Panc1 (cell line): ENCODE measurements around the gene NIFK. TPM values are rescaled to one million over a fixed set of nuclear protein-coding genes. Genes with fewer than 3 reads are reported as not detected.

ENCODE experiments used
- ATAC-seq: fragments of 200-7000 bp; cut with Tn5 transposase; 2 replicates; pipeline ENCODE4 v1.9.1; 2020; ENCODE audit warnings: mild to moderate bottlenecking, moderate library complexity
- BruUV-seq: library from RNA; stranded (reverse); fragments of 400-500 nt; replicated peaks from 2 replicates; lab custom pipeline; 2021; lab: Mats Ljungman, UMichigan
- CTCF ChIA-PET: fragments of 300-600 bp; sonication (Branson Sonifier 250); formaldehyde crosslinking; loops from one replicate; lab custom pipeline; 2022; ENCODE audit warnings: antibody characterized with exemption; lab: Charles Lee
- POLR2A ChIA-PET: fragments of 300-600 bp; sonication (Branson Sonifier 250); formaldehyde crosslinking; loops from one replicate; lab custom pipeline; 2022; ENCODE audit warnings: antibody characterized with exemption; lab: Charles Lee
- DNase-seq: peaks from one replicate; pipeline ENCODE4 v3.0.0-alpha.2; 2010; ENCODE audit warnings: low read depth, low spot score
- H3K27ac ChIP-seq: 2 replicates; pipeline ENCODE4 v1.5.1; 2011; ENCODE audit warnings: mild to moderate bottlenecking, low read length, inconsistent platforms
- H3K27me3 ChIP-seq: fragments of 200-500 bp; sonication (Bioruptor generic); 2 replicates; pipeline ENCODE4 v1.6.0; 2014; ENCODE audit warnings: low read length, inconsistent platforms; ENCODE audit not compliant: control insufficient read depth, insufficient read depth
- H3K36me3 ChIP-seq: fragments of 200-500 bp; sonication (Bioruptor generic); 2 replicates; pipeline ENCODE4 v1.5.1; 2014; ENCODE audit warnings: inconsistent platforms, mild to moderate bottlenecking, low read length, moderate library complexity; ENCODE audit not compliant: control insufficient read depth, insufficient read depth
- H3K4me1 ChIP-seq: 2 replicates; pipeline ENCODE4 v1.5.1; 2011; ENCODE audit warnings: inconsistent platforms, mild to moderate bottlenecking, low read length, moderate library complexity; ENCODE audit not compliant: control insufficient read depth, insufficient read depth
- H3K4me3 ChIP-seq, 2 experiments: 2 replicates each; pipeline ENCODE4 v1.5.1; 2011 to 2012; ENCODE audit warnings: low read depth in 2 of 2, low read length in 2 of 2, mild to moderate bottlenecking in 2 of 2, inconsistent platforms in 1 of 2, moderate library complexity in 1 of 2
- H3K9me3 ChIP-seq: fragments of 200-500 bp; sonication (Bioruptor generic); 2 replicates; pipeline ENCODE4 v1.5.1; 2014; ENCODE audit warnings: low read depth, mild to moderate bottlenecking, inconsistent platforms, low read length, moderate library complexity; ENCODE audit not compliant: control insufficient read depth, insufficient read depth
- POLR2AphosphoS5 ChIP-seq: IDR thresholded peaks from 2 replicates; pipeline ENCODE4 v1.6.1; 2012; ENCODE audit warnings: mild to moderate bottlenecking, low read depth, low read length, moderate library complexity
- SIN3A ChIP-seq: IDR thresholded peaks from 2 replicates; pipeline ENCODE4 v1.6.1; 2012; ENCODE audit warnings: low read depth, mild to moderate bottlenecking, low read length, moderate library complexity, borderline replicate concordance; ENCODE audit not compliant: insufficient read depth
- TCF7L2 ChIP-seq: IDR thresholded peaks from 2 replicates; pipeline ENCODE4 v1.6.1; 2011; ENCODE audit warnings: mild to moderate bottlenecking, low read depth, low read length, inconsistent platforms
- in situ Hi-C: cut with HindIII; loops from 2 replicates; pipeline ENCODE4 v1.10.0; 2016; ENCODE audit warnings: low sequenced_read_pairs, low pct_unique_long_range_greater_than_20kb
- intact Hi-C: fragments of 100-400 bp; cut with micrococcal nuclease; formaldehyde crosslinking; loops from one replicate; pipeline ENCODE4 v1.10.0; 2022; ENCODE audit not compliant: unreplicated experiment
- total RNA-seq: library from RNA; stranded (reverse); gene quantifications from one replicate; pipeline ENCODE4 v1.2.1, GENCODE V29; 2021; ENCODE audit not compliant: unreplicated experiment
- TF ChIP-seq, protein P1 (sequence below): fragments of 450-650 bp; IDR thresholded peaks from 2 replicates; pipeline ENCODE4 v1.5.1; 2017; ENCODE audit warnings: mild to moderate bottlenecking
- TF ChIP-seq, protein P2 (sequence below), 2 experiments: IDR thresholded peaks; 2 replicates each; pipeline ENCODE4 v1.6.1; 2011 to 2012; ENCODE audit warnings: low read depth in 2 of 2, control low read depth in 1 of 2, low read length in 1 of 2, mild to moderate bottlenecking in 1 of 2, moderate library complexity in 1 of 2; ENCODE audit not compliant: insufficient read depth in 1 of 2

The NIFK gene
- total RNA-seq, 1 experiment from 2014 or later = 84.5 TPM

DNA sequence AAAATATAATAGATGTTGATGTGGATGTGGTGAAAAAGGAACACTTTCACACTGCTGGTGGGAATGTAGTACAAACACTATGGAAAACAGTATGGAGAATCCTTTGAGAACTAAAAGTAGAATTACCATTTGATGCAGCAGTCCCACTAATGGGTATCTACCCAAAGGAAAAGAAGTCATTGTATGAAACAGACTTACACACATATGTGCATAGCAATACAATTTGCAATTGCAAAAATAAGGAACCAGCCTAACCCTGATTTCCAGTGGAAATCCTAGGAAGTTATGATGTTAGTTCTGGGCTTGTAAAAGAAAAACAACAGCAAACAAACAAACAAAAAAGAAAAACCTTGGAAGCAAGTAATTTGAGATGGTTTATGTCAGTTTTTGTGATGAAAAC, 58.8 kb downstream of the NIFK start:
- Histone ChIP-seq H3K4me1 (no peaks in the 10 kb centered on the region), H3K4me3 (no peak overlapping the region), H3K9me3 (peaks cover 10% of the 10 kb centered on the region), H3K36me3 (no peaks in the 10 kb centered on the region), H3K27me3 (no peaks in the 10 kb centered on the region), H3K27ac (no peak overlapping the region)
- no peak for DNase-seq
- in situ Hi-C loops = no loop called here
- TF ChIP-seq, protein P1, sequence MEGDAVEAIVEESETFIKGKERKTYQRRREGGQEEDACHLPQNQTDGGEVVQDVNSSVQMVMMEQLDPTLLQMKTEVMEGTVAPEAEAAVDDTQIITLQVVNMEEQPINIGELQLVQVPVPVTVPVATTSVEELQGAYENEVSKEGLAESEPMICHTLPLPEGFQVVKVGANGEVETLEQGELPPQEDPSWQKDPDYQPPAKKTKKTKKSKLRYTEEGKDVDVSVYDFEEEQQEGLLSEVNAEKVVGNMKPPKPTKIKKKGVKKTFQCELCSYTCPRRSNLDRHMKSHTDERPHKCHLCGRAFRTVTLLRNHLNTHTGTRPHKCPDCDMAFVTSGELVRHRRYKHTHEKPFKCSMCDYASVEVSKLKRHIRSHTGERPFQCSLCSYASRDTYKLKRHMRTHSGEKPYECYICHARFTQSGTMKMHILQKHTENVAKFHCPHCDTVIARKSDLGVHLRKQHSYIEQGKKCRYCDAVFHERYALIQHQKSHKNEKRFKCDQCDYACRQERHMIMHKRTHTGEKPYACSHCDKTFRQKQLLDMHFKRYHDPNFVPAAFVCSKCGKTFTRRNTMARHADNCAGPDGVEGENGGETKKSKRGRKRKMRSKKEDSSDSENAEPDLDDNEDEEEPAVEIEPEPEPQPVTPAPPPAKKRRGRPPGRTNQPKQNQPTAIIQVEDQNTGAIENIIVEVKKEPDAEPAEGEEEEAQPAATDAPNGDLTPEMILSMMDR = no peak
- TF ChIP-seq POLR2AphosphoS5 = no peak
- TF ChIP-seq, protein P2, sequence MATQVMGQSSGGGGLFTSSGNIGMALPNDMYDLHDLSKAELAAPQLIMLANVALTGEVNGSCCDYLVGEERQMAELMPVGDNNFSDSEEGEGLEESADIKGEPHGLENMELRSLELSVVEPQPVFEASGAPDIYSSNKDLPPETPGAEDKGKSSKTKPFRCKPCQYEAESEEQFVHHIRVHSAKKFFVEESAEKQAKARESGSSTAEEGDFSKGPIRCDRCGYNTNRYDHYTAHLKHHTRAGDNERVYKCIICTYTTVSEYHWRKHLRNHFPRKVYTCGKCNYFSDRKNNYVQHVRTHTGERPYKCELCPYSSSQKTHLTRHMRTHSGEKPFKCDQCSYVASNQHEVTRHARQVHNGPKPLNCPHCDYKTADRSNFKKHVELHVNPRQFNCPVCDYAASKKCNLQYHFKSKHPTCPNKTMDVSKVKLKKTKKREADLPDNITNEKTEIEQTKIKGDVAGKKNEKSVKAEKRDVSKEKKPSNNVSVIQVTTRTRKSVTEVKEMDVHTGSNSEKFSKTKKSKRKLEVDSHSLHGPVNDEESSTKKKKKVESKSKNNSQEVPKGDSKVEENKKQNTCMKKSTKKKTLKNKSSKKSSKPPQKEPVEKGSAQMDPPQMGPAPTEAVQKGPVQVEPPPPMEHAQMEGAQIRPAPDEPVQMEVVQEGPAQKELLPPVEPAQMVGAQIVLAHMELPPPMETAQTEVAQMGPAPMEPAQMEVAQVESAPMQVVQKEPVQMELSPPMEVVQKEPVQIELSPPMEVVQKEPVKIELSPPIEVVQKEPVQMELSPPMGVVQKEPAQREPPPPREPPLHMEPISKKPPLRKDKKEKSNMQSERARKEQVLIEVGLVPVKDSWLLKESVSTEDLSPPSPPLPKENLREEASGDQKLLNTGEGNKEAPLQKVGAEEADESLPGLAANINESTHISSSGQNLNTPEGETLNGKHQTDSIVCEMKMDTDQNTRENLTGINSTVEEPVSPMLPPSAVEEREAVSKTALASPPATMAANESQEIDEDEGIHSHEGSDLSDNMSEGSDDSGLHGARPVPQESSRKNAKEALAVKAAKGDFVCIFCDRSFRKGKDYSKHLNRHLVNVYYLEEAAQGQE (IDR thresholded peaks at IDR 0.05; ENCODE audit: insufficient read depth in 1 of 2, low read depth in 2 of 2, low read length in 1 of 2) = no peak
- TF ChIP-seq SIN3A = no peak
- TF ChIP-seq TCF7L2 = no peak
- ChIA-PET POLR2A (interaction anchor here (0.7 kb wide), 1 partner anchor 47 kb away, joined by 3 read pairs; no protein-coding TSS in a partner anchor), CTCF (no interaction called here)
- intact Hi-C loops = no loop called here
- no TSS peak for BruUV-seq
- no peak for ATAC-seq

Other genes with a start within 250 kb of the NIFK start
- not detected for gene RNU4ATAC, start 206.0 kb downstream of the NIFK start, total RNA-seq
- gene CLASP1, start 87.4 kb downstream of the NIFK start, total RNA-seq = 49.2 TPM
- gene TSN, start 18.8 kb upstream of the NIFK start, total RNA-seq = 96.0 TPM